ENCODE measurements around the gene RALGPS1. TPM values are rescaled to one million over a fixed set of nuclear protein-coding genes. Genes with fewer than 3 reads are reported as not detected.

RALGPS1 gene
- polyA plus RNA-seq, 1 donor = 6.7 TPM

GRCh38 chr9:127083138-127083980 is 168.8 kb downstream of the RALGPS1 start:
- no peak for DNase-seq

- no peak for DNase-seq
These were observed 169.8 kb downstream of the RALGPS1 start for GRCh38 chr9:127084076-127085039.

GRCh38 chr9:127085186-127085585 is 170.6 kb downstream of the RALGPS1 start:
- DNase-seq = no peak

GRCh38 chr9:127086771-127087170 is 172.2 kb downstream of the RALGPS1 start:
- DNase-seq = no peak

- no peak for DNase-seq
These were observed 172.8 kb downstream of the RALGPS1 start for GRCh38 chr9:127087411-127087810.

GRCh38 chr9:127087836-127088235 is 173.3 kb downstream of the RALGPS1 start:
- DNase-seq = no peak

- DNase-seq = no peak
These were observed 174.4 kb downstream of the RALGPS1 start for GRCh38 chr9:127088724-127089615.

- DNase-seq = peak; percentile 59
These were observed 175.1 kb downstream of the RALGPS1 start for GRCh38 chr9:127089631-127090081.

- DNase-seq = no peak
These were observed 175.9 kb downstream of the RALGPS1 start for GRCh38 chr9:127090341-127090985.

- DNase-seq = no peak
These were observed 176.9 kb downstream of the RALGPS1 start for GRCh38 chr9:127091526-127091925.

GRCh38 chr9:127092041-127092608 is 177.5 kb downstream of the RALGPS1 start:
- no peak for DNase-seq

- no peak for DNase-seq
These were observed 178.9 kb downstream of the RALGPS1 start for GRCh38 chr9:127093319-127094020.

GRCh38 chr9:127095411-127095810 is 180.8 kb downstream of the RALGPS1 start:
- no peak for DNase-seq

GRCh38 chr9:127096208-127096607 is 181.6 kb downstream of the RALGPS1 start:
- peak; percentile 74 for DNase-seq

GRCh38 chr9:127097683-127098082 is 183.1 kb downstream of the RALGPS1 start:
- DNase-seq = no peak

- no peak for DNase-seq
These were observed 184.5 kb downstream of the RALGPS1 start for GRCh38 chr9:127098916-127099553.

- DNase-seq = no peak
These were observed 185.1 kb downstream of the RALGPS1 start for GRCh38 chr9:127099664-127100063.

- DNase-seq = no peak
These were observed 187.6 kb downstream of the RALGPS1 start for GRCh38 chr9:127102176-127102575.

GRCh38 chr9:127102788-127103187 is 188.2 kb downstream of the RALGPS1 start:
- no peak for DNase-seq

Data from hindlimb muscle (tissue), 1 donor.